SH-SY5Y (cell line): ENCODE measurements around the gene RGS8.

Experiments used
- GATA2 ChIP-seq: IDR thresholded peaks from 2 replicates; pipeline ENCODE4 v1.6.1; 2011; ENCODE audit warnings: mild to moderate bottlenecking, low read depth, low read length
- GATA3 ChIP-seq: IDR thresholded peaks from 2 replicates; pipeline ENCODE4 v1.6.1; 2011; ENCODE audit warnings: low read depth, mild to moderate bottlenecking, low read length, moderate library complexity

DNA sequence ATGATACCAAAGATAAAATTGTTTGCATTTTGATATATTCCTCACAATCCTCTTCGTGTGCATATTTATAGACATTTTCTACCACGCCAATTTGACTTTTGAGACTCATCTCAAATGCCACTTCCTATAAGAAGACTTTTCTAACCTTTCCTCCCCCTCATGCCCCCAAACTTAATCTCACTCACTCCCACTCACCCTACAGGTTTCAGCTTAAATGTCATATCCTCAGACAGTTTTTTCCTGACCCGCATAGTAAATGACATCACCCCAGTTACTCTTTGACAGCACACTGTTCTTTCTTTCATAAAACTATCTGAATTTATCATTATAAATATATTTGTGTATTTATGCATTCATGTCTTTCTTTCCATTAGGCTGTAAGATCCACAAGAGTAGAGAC, 29.6 kb upstream of the RGS8 start:
- TF ChIP-seq GATA3 (no peak), GATA2 (no peak)
